Measurements from ENCODE around the gene BCAP31.

GRCh38 chrX:153728095-153728494 lies 3.9 kb upstream of the BCAP31 start:
- TF ChIP-seq, protein P1, sequence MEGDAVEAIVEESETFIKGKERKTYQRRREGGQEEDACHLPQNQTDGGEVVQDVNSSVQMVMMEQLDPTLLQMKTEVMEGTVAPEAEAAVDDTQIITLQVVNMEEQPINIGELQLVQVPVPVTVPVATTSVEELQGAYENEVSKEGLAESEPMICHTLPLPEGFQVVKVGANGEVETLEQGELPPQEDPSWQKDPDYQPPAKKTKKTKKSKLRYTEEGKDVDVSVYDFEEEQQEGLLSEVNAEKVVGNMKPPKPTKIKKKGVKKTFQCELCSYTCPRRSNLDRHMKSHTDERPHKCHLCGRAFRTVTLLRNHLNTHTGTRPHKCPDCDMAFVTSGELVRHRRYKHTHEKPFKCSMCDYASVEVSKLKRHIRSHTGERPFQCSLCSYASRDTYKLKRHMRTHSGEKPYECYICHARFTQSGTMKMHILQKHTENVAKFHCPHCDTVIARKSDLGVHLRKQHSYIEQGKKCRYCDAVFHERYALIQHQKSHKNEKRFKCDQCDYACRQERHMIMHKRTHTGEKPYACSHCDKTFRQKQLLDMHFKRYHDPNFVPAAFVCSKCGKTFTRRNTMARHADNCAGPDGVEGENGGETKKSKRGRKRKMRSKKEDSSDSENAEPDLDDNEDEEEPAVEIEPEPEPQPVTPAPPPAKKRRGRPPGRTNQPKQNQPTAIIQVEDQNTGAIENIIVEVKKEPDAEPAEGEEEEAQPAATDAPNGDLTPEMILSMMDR (IDR thresholded peaks at IDR 0.05; ENCODE audit: insufficient read depth, low read depth, low read length): no peak
- no peak for TF ChIP-seq EZH2 (IDR thresholded peaks at IDR 0.05; ENCODE audit: insufficient read depth, low read length)

Measured in astrocyte (in vitro differentiated cells and primary cell).